HL-60 (cell line): Measurements from ENCODE around the gene PCLO.

ENCODE experiments used
- GABPA ChIP-seq: IDR thresholded peaks from 2 replicates; pipeline ENCODE4 v1.6.1; 2012; ENCODE audit warnings: low read depth
- POLR2AphosphoS5 ChIP-seq: IDR thresholded peaks from 2 replicates; pipeline ENCODE4 v1.6.1; 2012; ENCODE audit warnings: low read depth
- SPI1 ChIP-seq: IDR thresholded peaks from 2 replicates; pipeline ENCODE4 v1.6.1; 2012; ENCODE audit warnings: low read depth, mild to moderate bottlenecking, borderline replicate concordance
- TF ChIP-seq, protein P1 (sequence below): IDR thresholded peaks from one replicate; pipeline ENCODE4 v1.5.1; 2011; ENCODE audit warnings: low read length, control low read depth, inconsistent platforms; ENCODE audit not compliant: insufficient read depth
- TF ChIP-seq, protein P2 (sequence below): IDR thresholded peaks from 2 replicates; pipeline ENCODE4 v1.6.1; 2012; ENCODE audit warnings: low read depth; ENCODE audit not compliant: insufficient replicate concordance

DNA sequence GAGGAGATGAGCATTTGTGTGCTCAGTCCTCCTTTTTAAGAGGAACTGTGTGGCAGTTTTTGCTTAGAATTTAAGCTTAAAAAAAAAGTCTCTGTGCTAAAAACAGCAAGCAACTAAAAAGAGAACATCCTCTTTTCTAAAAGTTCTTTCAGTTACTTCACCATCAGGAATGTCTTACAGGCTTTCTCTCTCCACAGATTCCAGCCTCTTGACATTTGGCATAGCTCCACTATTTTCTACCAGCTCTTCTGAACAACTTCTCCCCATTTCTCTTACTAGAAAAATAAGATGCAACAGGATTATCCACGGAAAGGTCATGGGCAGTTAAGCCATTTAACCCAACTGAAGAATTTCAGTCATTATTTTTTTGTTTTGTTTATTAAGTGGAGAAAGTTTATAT, 13.2 kb downstream of the PCLO start:
- TF ChIP-seq, protein P1, sequence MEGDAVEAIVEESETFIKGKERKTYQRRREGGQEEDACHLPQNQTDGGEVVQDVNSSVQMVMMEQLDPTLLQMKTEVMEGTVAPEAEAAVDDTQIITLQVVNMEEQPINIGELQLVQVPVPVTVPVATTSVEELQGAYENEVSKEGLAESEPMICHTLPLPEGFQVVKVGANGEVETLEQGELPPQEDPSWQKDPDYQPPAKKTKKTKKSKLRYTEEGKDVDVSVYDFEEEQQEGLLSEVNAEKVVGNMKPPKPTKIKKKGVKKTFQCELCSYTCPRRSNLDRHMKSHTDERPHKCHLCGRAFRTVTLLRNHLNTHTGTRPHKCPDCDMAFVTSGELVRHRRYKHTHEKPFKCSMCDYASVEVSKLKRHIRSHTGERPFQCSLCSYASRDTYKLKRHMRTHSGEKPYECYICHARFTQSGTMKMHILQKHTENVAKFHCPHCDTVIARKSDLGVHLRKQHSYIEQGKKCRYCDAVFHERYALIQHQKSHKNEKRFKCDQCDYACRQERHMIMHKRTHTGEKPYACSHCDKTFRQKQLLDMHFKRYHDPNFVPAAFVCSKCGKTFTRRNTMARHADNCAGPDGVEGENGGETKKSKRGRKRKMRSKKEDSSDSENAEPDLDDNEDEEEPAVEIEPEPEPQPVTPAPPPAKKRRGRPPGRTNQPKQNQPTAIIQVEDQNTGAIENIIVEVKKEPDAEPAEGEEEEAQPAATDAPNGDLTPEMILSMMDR: no peak
- TF ChIP-seq, protein P2, sequence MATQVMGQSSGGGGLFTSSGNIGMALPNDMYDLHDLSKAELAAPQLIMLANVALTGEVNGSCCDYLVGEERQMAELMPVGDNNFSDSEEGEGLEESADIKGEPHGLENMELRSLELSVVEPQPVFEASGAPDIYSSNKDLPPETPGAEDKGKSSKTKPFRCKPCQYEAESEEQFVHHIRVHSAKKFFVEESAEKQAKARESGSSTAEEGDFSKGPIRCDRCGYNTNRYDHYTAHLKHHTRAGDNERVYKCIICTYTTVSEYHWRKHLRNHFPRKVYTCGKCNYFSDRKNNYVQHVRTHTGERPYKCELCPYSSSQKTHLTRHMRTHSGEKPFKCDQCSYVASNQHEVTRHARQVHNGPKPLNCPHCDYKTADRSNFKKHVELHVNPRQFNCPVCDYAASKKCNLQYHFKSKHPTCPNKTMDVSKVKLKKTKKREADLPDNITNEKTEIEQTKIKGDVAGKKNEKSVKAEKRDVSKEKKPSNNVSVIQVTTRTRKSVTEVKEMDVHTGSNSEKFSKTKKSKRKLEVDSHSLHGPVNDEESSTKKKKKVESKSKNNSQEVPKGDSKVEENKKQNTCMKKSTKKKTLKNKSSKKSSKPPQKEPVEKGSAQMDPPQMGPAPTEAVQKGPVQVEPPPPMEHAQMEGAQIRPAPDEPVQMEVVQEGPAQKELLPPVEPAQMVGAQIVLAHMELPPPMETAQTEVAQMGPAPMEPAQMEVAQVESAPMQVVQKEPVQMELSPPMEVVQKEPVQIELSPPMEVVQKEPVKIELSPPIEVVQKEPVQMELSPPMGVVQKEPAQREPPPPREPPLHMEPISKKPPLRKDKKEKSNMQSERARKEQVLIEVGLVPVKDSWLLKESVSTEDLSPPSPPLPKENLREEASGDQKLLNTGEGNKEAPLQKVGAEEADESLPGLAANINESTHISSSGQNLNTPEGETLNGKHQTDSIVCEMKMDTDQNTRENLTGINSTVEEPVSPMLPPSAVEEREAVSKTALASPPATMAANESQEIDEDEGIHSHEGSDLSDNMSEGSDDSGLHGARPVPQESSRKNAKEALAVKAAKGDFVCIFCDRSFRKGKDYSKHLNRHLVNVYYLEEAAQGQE: no peak
- no peak for TF ChIP-seq SPI1
- no peak for TF ChIP-seq POLR2AphosphoS5
- TF ChIP-seq GABPA: no peak
